Activated CD4-positive, alpha-beta memory T cell treated with anti-CD3 and anti-CD28 coated beads for 36 hours (primary cell): ENCODE measurements around the gene TAF5L. TPM values are rescaled to one million over a fixed set of nuclear protein-coding genes. Genes with fewer than 3 reads are reported as not detected.
"Not testable (repeated sequence)": the region's sequence is repeated elsewhere in the genome, so short reads cannot be mapped to it uniquely, and the experiment has no call there.

Source experiments
- CTCF ChIA-PET: fragments of 350-600 bp; sonication (Branson Sonifier 250); formaldehyde crosslinking; loops from one replicate; lab custom pipeline; 2021; ENCODE audit warnings: antibody characterized with exemption, inconsistent platforms; lab: Charles Lee
- POLR2A ChIA-PET: fragments of 350-600 bp; sonication (Branson Sonifier 250); formaldehyde crosslinking; loops from one replicate; lab custom pipeline; 2021; ENCODE audit warnings: antibody characterized with exemption; lab: Charles Lee
- DNase-seq: peaks from one replicate; pipeline ENCODE4 v3.0.0-alpha.2; 2020
- H3K27ac Mint-ChIP-seq: one replicate; pipeline ENCODE4 v1.8.0; 2021; ENCODE audit warnings: mixed read lengths
- H3K27me3 Mint-ChIP-seq: one replicate; pipeline ENCODE4 v1.8.0; 2021; ENCODE audit warnings: mixed read lengths
- H3K36me3 Mint-ChIP-seq: one replicate; pipeline ENCODE4 v1.8.0; 2021; ENCODE audit warnings: mixed read lengths
- H3K4me1 Mint-ChIP-seq: one replicate; pipeline ENCODE4 v1.8.0; 2021; ENCODE audit warnings: low read depth, mixed read lengths
- H3K4me3 Mint-ChIP-seq: one replicate; pipeline ENCODE4 v1.8.0; 2021; ENCODE audit warnings: mild to moderate bottlenecking, mixed read lengths
- H3K9me3 Mint-ChIP-seq: one replicate; pipeline ENCODE4 v1.8.0; 2021; ENCODE audit warnings: mixed read lengths
- intact Hi-C: fragments of 100-400 bp; cut with micrococcal nuclease; formaldehyde crosslinking; loops from one replicate; pipeline ENCODE4 v1.15.1; 2023
- total RNA-seq, 2 experiments: library from RNA; stranded (reverse); gene quantifications; one replicate each; pipeline ENCODE4 v1.2.3, GENCODE V29; 2021

The TAF5L gene
- total RNA-seq, 2 experiments from 2014 or later = 14.1 to 17.8 TPM

GRCh38 chr1:229623225-229623624 lies 2.7 kb downstream of the TAF5L start:
- POLR2A ChIA-PET = interaction anchor here (1.8 kb wide), 1 partner anchor 64 kb away, joined by 7 read pairs; the partner anchor contains the start of gene ABCB10
- no peak overlapping the region for H3K27ac Mint-ChIP-seq
- H3K36me3 Mint-ChIP-seq = peaks cover 2% of the 10 kb centered on the region
- H3K4me1 Mint-ChIP-seq = peaks cover 67% of the 10 kb centered on the region
- no peaks in the 10 kb centered on the region for H3K27me3 Mint-ChIP-seq
- intact Hi-C loops = loop anchor here (10.0 kb wide), 1 partner anchor 368 kb away; no protein-coding TSS in a partner anchor
- H3K4me3 Mint-ChIP-seq = no peak overlapping the region
- CTCF ChIA-PET = interaction anchor here (1.7 kb wide), 1 partner anchor 38 kb away, joined by 5 read pairs; no protein-coding TSS in a partner anchor
- H3K9me3 Mint-ChIP-seq = no peaks in the 10 kb centered on the region
- DNase-seq = no peak

GRCh38 chr1:229622641-229623120 lies 3.2 kb downstream of the TAF5L start:
- POLR2A ChIA-PET, DNase-seq: not testable (repeated sequence)

GRCh38 chr1:229621663-229622062 lies 4.3 kb downstream of the TAF5L start:
- no peak overlapping the region for H3K4me3 Mint-ChIP-seq
- DNase-seq = no peak
- peaks cover 60% of the 10 kb centered on the region for H3K4me1 Mint-ChIP-seq
- peaks cover 2% of the 10 kb centered on the region for H3K36me3 Mint-ChIP-seq
- POLR2A ChIA-PET = no interaction called here
- no peak overlapping the region for H3K27ac Mint-ChIP-seq
- CTCF ChIA-PET = no interaction called here
- no peaks in the 10 kb centered on the region for H3K27me3 Mint-ChIP-seq
- H3K9me3 Mint-ChIP-seq = no peaks in the 10 kb centered on the region
- intact Hi-C loops = loop anchor here (10.0 kb wide), 1 partner anchor 367 kb away; no protein-coding TSS in a partner anchor

More at GRCh38 chr1:229622641-229623120, 3.2 kb downstream of the TAF5L start:
- H3K9me3 Mint-ChIP-seq, H3K27me3 Mint-ChIP-seq, H3K36me3 Mint-ChIP-seq, H3K4me3 Mint-ChIP-seq, H3K27ac Mint-ChIP-seq: not testable (repeated sequence)
- CTCF ChIA-PET = interaction anchor here (1.7 kb wide), 1 partner anchor 39 kb away, joined by 5 read pairs; no protein-coding TSS in a partner anchor
- intact Hi-C loops = loop anchor here (10.0 kb wide), 1 partner anchor 368 kb away; no protein-coding TSS in a partner anchor
- H3K4me1 Mint-ChIP-seq = peaks cover 69% of the 10 kb centered on the region

GRCh38 chr1:229620876-229621275 lies 5.0 kb downstream of the TAF5L start:
- H3K36me3 Mint-ChIP-seq = peaks cover 2% of the 10 kb centered on the region
- CTCF ChIA-PET = no interaction called here
- no peak overlapping the region for H3K27ac Mint-ChIP-seq
- no peak for DNase-seq
- intact Hi-C loops = loop anchor here (10.0 kb wide), 1 partner anchor 366 kb away; no protein-coding TSS in a partner anchor
- no peaks in the 10 kb centered on the region for H3K27me3 Mint-ChIP-seq
- peaks cover 61% of the 10 kb centered on the region for H3K4me1 Mint-ChIP-seq
- no peaks in the 10 kb centered on the region for H3K9me3 Mint-ChIP-seq
- POLR2A ChIA-PET = no interaction called here
- H3K4me3 Mint-ChIP-seq = no peak overlapping the region

- POLR2A ChIA-PET = no interaction called here
- intact Hi-C loops = loop anchor here (10.0 kb wide), 1 partner anchor 365 kb away; no protein-coding TSS in a partner anchor
- no peak for DNase-seq
- Mint-ChIP-seq H3K4me3 (no peak overlapping the region), H3K27ac (no peak overlapping the region), H3K4me1 (peaks cover 56% of the 10 kb centered on the region), H3K27me3 (no peaks in the 10 kb centered on the region), H3K36me3 (peaks cover 2% of the 10 kb centered on the region), H3K9me3 (no peaks in the 10 kb centered on the region)
- CTCF ChIA-PET = interaction anchor here (0.6 to 1.2 kb wide), 4 partner anchors 17 to 105 kb away, joined by 3 read pairs; partner anchors contain the start of gene ABCB10
Observed at GRCh38 chr1:229619614-229620013, 6.3 kb downstream of the TAF5L start.

- Mint-ChIP-seq H3K9me3 (no peaks in the 10 kb centered on the region), H3K4me3 (no peak overlapping the region), H3K36me3 (peaks cover 2% of the 10 kb centered on the region), H3K27ac (no peak overlapping the region), H3K4me1 (peaks cover 50% of the 10 kb centered on the region), H3K27me3 (no peaks in the 10 kb centered on the region)
- ChIA-PET CTCF (interaction anchor here (0.9 to 1.2 kb wide), 3 partner anchors 17 to 104 kb away, joined by 3 read pairs; no protein-coding TSS in a partner anchor), POLR2A (no interaction called here)
- DNase-seq = no peak
- intact Hi-C loops = no loop called here
Observed at GRCh38 chr1:229619002-229619401, 6.9 kb downstream of the TAF5L start.

- Mint-ChIP-seq H3K27me3 (no peaks in the 10 kb centered on the region), H3K36me3 (peaks cover 5% of the 10 kb centered on the region), H3K4me1 (peaks cover 41% of the 10 kb centered on the region), H3K27ac (no peak overlapping the region), H3K9me3 (no peaks in the 10 kb centered on the region), H3K4me3 (no peak overlapping the region)
- ChIA-PET POLR2A (interaction anchor here (0.9 kb wide), 1 partner anchor 10 kb away, joined by 3 read pairs; no protein-coding TSS in a partner anchor), CTCF (no interaction called here)
- no peak for DNase-seq
- intact Hi-C loops = no loop called here
Observed at GRCh38 chr1:229617351-229618100, 8.4 kb downstream of the TAF5L start.

GRCh38 chr1:229614701-229615100 lies 11.2 kb downstream of the TAF5L start:
- H3K27ac Mint-ChIP-seq = no peak overlapping the region
- peaks cover 29% of the 10 kb centered on the region for H3K36me3 Mint-ChIP-seq
- ChIA-PET CTCF (no interaction called here), POLR2A (interaction anchor here (0.8 kb wide), 1 partner anchor 56 kb away, joined by 3 read pairs; the partner anchor contains the start of gene ABCB10)
- intact Hi-C loops = no loop called here
- peaks cover 20% of the 10 kb centered on the region for H3K4me1 Mint-ChIP-seq
- no peak for DNase-seq
- H3K9me3 Mint-ChIP-seq = no peaks in the 10 kb centered on the region
- no peaks in the 10 kb centered on the region for H3K27me3 Mint-ChIP-seq
- no peak overlapping the region for H3K4me3 Mint-ChIP-seq

- Mint-ChIP-seq H3K9me3 (no peaks in the 10 kb centered on the region), H3K4me1 (peaks cover 13% of the 10 kb centered on the region), H3K27me3 (no peaks in the 10 kb centered on the region), H3K27ac (no peak overlapping the region), H3K36me3 (peaks cover 35% of the 10 kb centered on the region), H3K4me3 (no peak overlapping the region)
- POLR2A ChIA-PET = no interaction called here
- intact Hi-C loops = no loop called here
- CTCF ChIA-PET = no interaction called here
- no peak for DNase-seq
Observed at GRCh38 chr1:229613938-229614337, 12.0 kb downstream of the TAF5L start.

- Mint-ChIP-seq H3K9me3 (no peaks in the 10 kb centered on the region), H3K36me3 (peaks cover 64% of the 10 kb centered on the region), H3K27me3 (no peaks in the 10 kb centered on the region), H3K4me3 (no peak overlapping the region), H3K4me1 (peaks cover 12% of the 10 kb centered on the region), H3K27ac (no peak overlapping the region)
- intact Hi-C loops = no loop called here
- DNase-seq = no peak
- ChIA-PET CTCF (no interaction called here), POLR2A (no interaction called here)
Observed at GRCh38 chr1:229608590-229608989, 17.3 kb downstream of the TAF5L start.

GRCh38 chr1:229607370-229607769 lies 18.6 kb downstream of the TAF5L start:
- Mint-ChIP-seq H3K27ac (no peak overlapping the region), H3K36me3 (peaks cover 65% of the 10 kb centered on the region), H3K4me1 (peaks cover 12% of the 10 kb centered on the region), H3K27me3 (no peaks in the 10 kb centered on the region), H3K9me3 (no peaks in the 10 kb centered on the region), H3K4me3 (no peak overlapping the region)
- DNase-seq = no peak
- CTCF ChIA-PET = no interaction called here
- intact Hi-C loops = no loop called here
- POLR2A ChIA-PET = no interaction called here

GRCh38 chr1:229603371-229604005 lies 22.4 kb downstream of the TAF5L start:
- ChIA-PET POLR2A (no interaction called here), CTCF (no interaction called here)
- no peak overlapping the region for H3K4me3 Mint-ChIP-seq
- H3K36me3 Mint-ChIP-seq = peaks cover 53% of the 10 kb centered on the region
- intact Hi-C loops = no loop called here
- H3K27me3 Mint-ChIP-seq = no peaks in the 10 kb centered on the region
- H3K9me3 Mint-ChIP-seq = no peaks in the 10 kb centered on the region
- H3K27ac Mint-ChIP-seq = no peak overlapping the region
- peaks cover 16% of the 10 kb centered on the region for H3K4me1 Mint-ChIP-seq
- no peak for DNase-seq
